ACHN (cell line): Measurements from ENCODE around the gene TRPM3.
A peak's percentile ranks its signal among the peaks of the same experiment; 100 is the strongest.

Source experiments
- DNase-seq: peaks from one replicate; pipeline ENCODE4 v3.0.0-alpha.2; 2015
- in situ Hi-C: cut with HindIII; loops from 2 replicates; pipeline ENCODE4 v1.10.0; 2017; ENCODE audit warnings: low sequenced_read_pairs, low pct_ligation_motif_present, low pct_unique_long_range_greater_than_20kb

TRPM3 gene

DNA sequence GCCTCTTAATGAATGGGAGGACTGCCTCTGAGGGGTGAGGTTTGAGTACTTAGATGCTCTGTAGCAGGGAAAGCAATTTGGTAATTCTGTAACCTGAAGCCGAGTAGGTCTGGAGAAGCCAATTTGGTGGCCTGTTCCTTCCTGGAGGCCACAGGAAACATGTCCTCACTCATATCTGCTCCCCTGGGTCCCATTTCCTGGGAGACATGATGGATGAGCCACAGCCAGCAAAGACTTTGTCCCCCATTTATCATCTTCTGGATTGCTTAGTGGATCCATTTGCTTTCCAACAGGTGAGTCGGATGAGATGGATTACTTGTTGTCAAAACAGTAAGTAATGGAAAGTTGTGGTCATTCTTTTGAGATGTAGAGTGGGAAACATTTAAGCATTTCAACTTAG, 607.1 kb downstream of the TRPM3 start:
- no peak for DNase-seq
- in situ Hi-C loops: no loop called here

GRCh38 chr9:70511858-70512257, 609.6 kb downstream of the TRPM3 start:
- no peak for DNase-seq

GRCh38 chr9:70510157-70510770, 611.2 kb downstream of the TRPM3 start:
- in situ Hi-C loops: no loop called here
- DNase-seq: peak; percentile 23

More at GRCh38 chr9:70511858-70512257, 609.6 kb downstream of the TRPM3 start:
- in situ Hi-C loops: no loop called here

DNA sequence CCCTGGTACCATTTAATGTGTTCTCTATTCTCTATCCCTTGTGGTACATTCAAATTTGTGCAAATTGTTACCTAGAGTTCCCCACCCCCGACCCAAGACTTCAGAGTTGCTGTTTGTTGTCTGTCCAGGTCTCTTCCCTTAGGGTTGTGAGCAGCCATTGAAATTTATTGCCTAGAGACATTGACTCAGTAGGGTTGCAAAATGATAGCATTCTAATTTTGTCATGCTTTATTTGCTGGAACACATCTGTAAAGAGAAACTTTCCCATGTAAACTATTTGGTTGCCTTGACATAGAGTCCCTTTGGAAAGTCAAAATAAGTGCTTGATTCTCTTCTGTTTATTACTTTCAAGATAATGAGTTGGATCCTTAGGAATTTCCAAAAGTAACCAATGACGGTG, 615.3 kb downstream of the TRPM3 start:
- no peak for DNase-seq
- in situ Hi-C loops: no loop called here

GRCh38 chr9:70504834-70505233, 616.6 kb downstream of the TRPM3 start:
- in situ Hi-C loops: no loop called here
- DNase-seq: no peak

DNA sequence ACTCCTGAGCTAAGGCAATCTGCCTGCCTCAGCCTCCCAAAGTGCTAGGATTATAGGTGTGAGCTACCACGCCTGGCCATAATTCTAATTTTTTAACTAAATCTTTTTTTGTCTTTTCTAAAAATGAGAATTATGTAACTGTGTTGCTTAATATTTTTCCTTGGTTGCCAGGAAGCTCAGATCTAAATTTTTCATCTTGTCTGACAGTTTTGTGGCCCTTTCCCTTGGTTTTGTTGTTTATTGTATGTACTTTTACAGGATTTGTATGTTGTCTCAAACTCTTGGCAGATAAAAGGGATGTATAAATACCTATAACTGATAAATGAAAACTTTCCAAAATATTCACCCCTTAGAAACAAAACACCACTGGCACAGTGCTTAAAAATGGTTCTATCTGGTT, 618.7 kb downstream of the TRPM3 start:
- no peak for DNase-seq
- in situ Hi-C loops: no loop called here

GRCh38 chr9:70500793-70501192, 620.6 kb downstream of the TRPM3 start:
- in situ Hi-C loops: no loop called here
- DNase-seq: no peak

DNA sequence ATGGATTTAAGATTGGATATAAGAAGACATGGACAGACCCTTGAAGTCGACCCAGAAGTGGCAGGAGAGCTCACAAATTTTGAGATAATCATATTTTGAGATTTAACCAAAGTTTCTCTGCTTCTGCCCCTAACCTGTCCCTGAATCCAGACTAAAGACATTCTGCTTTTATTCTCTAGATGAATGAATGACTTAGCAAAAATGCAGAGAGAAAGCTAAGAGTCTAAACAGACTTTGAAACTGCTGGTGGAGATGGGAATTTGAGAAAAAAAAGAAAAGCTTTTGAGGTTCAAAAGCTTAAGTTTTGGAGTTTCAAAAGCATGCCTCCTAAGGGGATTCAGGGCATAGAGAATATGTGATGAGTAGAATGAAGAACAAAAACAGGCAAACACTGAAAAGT, 621.8 kb downstream of the TRPM3 start:
- DNase-seq: no peak
- in situ Hi-C loops: no loop called here

GRCh38 chr9:70498866-70499265, 622.6 kb downstream of the TRPM3 start:
- DNase-seq: no peak
- in situ Hi-C loops: no loop called here

GRCh38 chr9:70496244-70496643, 625.2 kb downstream of the TRPM3 start:
- in situ Hi-C loops: no loop called here
- no peak for DNase-seq

- DNase-seq: no peak
- in situ Hi-C loops: no loop called here
These were observed 625.9 kb downstream of the TRPM3 start for GRCh38 chr9:70495514-70495913.

- DNase-seq: no peak
- in situ Hi-C loops: no loop called here
These were observed 627.2 kb downstream of the TRPM3 start for GRCh38 chr9:70494221-70494620.

GRCh38 chr9:70493029-70493428, 628.4 kb downstream of the TRPM3 start:
- DNase-seq: no peak
- in situ Hi-C loops: no loop called here

DNA sequence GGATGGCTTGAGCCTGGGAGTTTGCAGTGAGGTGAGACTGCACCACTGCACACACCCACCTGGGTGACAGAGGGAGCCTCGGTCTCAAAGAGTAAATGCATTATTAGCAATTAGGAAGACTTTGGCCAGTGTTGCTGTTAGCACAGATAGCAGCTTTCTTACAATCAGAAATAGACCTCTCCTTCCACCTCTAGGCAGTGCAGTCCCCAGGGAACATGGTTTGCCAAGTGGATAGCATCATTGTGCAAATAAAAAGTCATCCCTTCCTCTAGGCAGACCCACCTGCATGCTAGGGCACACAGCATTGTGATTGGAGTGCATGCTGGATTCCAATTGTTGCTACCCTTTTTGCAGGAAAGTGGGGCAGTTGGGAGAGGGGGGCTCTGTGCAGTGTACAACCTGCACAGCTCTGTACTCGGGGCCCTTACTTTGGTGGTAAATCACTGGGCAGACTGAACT, 629.1 kb downstream of the TRPM3 start:
- in situ Hi-C loops: no loop called here
- DNase-seq: no peak

- in situ Hi-C loops: no loop called here
- DNase-seq: no peak
These were observed 629.7 kb downstream of the TRPM3 start for GRCh38 chr9:70491426-70492318.

GRCh38 chr9:70490478-70490877, 630.9 kb downstream of the TRPM3 start:
- no peak for DNase-seq
- in situ Hi-C loops: no loop called here

DNA sequence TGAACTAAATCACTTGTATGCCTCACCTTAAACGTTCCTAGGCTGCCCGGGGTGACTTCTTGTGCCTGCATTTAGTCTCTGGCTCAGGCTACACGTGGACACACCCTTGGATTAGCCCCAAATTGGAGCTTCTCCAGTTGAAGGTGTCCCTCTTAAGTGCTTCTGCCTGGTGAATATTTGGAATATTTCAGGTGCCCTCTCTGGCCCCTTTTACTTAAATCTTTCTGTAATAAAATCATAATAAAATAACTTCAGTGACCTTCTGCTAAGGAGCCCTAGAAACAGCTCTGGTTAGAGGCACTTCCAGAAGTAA, 632.7 kb downstream of the TRPM3 start:
- DNase-seq: no peak
- in situ Hi-C loops: no loop called here

GRCh38 chr9:70488098-70488792, 633.2 kb downstream of the TRPM3 start:
- in situ Hi-C loops: no loop called here

DNA sequence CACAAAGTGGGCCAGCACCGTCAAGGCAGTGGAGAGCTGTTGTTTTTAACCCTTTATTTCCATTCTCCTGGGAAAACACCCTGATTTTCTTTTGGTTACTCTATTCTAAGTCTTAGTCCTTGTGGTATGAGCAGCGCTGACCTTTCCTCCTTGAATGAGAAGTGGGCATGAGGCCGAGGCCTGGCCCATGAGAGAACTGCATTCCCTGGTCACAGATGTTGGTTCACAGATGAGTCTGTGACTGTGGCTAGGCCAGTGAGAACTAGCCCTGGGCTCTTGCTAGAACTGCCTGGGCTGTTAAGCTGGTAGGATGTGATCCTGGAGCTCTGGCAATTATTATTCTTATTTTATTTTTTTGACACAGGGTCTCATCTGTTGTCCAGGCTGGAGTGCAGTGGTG, 635.3 kb downstream of the TRPM3 start:
- DNase-seq: no peak
- in situ Hi-C loops: no loop called here

More at GRCh38 chr9:70488098-70488792, 633.2 kb downstream of the TRPM3 start:
- DNase-seq: no peak
